Prostate gland (tissue), 2 donors: ENCODE results near the gene SLC39A9.

Experiments used
- CTCF ChIP-seq, 4 experiments: fragments of 200-600 bp in 2 of 4; fragments of 450-650 bp in 2 of 4; sonication (generic) in 2 of 4; IDR thresholded peaks; 1 replicate in 3 of 4; 2 replicates in 1 of 4; pipeline ENCODE4 v1.5.1; 2016 to 2019; ENCODE audit warnings: antibody characterized with exemption in 4 of 4, mild to moderate bottlenecking in 2 of 4, moderate library complexity in 2 of 4
- POLR2A ChIP-seq: fragments of 450-650 bp; IDR thresholded peaks from one replicate; pipeline ENCODE4 v1.6.1; 2016; ENCODE audit warnings: antibody characterized with exemption, mild to moderate bottlenecking
- POLR2AphosphoS5 ChIP-seq: sonication (generic); formaldehyde crosslinking; IDR thresholded peaks from one replicate; pipeline ENCODE4 v1.6.1; 2017; ENCODE audit warnings: antibody characterized with exemption

- TF ChIP-seq CTCF (IDR thresholded peaks at IDR 0.05), result no peak
- no peak for TF ChIP-seq POLR2A
- TF ChIP-seq POLR2AphosphoS5, result no peak
These were observed 15.0 kb downstream of the SLC39A9 start for GRCh38 chr14:69413483-69413882.
